NCI-H446 (cell line): ENCODE measurements around the gene LSM3.

Experiments
- DNase-seq, 2 experiments: peaks; one replicate each; lab custom pipeline; 2025; lab: John Stamatoyannopoulos, UW

Gene LSM3

DNA sequence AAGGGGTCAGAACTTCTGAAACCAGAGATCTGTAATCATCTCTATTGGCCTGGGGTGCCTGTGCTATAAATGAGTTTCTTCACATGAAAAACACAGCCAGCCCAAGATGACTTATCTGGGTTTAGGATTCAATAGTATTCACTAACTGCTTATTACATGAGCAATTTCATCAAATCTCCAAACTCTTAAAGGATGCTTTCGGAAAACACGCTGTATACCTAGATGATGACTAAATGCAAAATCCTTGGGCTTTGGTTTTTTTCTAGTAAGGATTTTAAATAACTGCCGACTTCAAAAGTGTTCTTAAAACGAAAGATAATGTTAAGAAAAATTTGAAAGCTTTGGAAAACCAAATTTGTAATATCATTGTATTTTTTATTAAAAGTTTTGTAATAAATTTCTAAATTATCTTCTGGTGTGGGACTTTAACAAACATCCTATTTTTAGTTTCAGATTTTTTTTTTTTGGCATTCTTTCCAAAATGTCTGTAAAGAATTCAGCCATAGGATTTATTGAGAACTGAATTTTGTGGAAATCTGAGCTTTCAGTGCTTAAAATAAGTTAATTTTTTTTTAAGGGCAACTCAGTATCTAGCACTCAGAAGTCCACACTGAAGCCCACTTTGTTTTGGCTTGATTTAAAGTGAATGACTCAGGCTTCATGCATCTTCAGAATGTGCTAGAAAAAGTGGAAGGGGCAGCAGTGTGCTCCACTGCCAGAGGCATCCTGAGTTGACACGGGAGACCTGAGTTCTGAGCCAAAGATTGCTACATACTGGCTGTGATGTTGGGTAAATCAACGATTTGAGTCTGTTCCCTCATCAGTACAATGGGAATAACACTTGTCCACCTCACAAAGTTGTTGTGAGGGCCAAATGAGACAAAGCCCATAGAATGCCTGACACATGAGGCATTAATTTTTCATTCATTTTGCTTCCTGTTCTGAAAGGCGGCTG lies 35.1 kb upstream of the LSM3 start:
- DNase-seq, result peak in 1 of 2 experiments; percentile 12

GRCh38 chr3:14144423-14145075 lies 34.1 kb upstream of the LSM3 start:
- DNase-seq, result peak; percentile 39 to 68

- no peak for DNase-seq
Measured at GRCh38 chr3:14145236-14145635, 33.4 kb upstream of the LSM3 start.

GRCh38 chr3:14145670-14146380 lies 32.8 kb upstream of the LSM3 start:
- no peak for DNase-seq

DNA sequence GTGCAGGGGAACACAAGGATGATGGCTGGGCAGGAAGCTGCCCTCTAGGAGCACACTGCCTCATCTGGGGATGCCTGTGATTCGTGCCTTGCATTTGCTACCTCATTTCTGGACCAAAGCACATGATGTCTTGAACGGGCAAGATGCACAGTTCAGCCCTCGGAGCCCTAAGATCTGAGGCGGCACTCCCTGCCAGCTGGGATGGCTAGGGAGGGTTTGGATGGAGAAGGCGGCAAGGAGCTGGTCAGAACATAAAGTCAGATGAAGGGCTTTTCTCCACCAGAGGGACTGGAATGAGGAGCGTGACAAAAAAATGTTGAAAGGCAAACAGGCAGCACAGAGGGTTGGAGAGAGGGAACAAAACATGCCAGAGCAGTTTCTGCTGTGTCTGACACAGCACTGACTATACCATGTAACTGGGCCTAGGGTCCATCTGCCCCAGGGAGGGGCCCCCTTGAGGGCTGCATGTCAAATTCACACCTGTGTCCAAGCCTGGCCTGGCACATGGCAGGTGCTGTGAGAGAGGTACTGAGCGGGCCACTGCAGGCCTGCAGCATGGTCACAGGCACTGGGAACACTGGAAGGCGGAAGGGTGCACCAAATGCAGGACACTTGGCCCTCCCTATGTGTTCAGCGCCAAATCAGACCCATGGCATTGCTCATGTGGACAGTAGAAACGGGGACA lies 32.1 kb upstream of the LSM3 start:
- DNase-seq, result no peak

GRCh38 chr3:14147066-14147435 lies 31.6 kb upstream of the LSM3 start:
- no peak for DNase-seq

DNA sequence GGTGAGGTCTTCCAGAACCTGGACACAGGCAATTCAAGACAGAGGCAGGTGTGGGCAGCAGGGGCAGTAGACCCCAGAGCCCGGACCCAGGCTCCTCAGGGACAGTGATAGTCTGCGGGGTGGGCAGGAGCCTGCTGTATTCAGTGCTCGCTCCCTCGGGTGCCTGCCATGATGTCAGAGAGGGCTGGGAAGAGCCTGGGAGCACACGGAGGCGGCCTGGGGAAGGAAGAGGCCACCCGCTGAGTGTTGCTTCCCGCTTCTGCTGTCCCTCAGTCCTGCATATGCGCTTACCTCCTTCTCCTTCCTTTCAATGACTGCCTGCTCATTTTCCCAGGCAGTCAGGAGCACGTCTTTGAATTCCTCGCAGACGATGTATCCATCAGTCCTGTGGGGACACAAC lies 31.0 kb upstream of the LSM3 start:
- no peak for DNase-seq

- DNase-seq, result peak in 1 of 2 experiments; percentile 42
Measured at GRCh38 chr3:14148041-14148985, 30.3 kb upstream of the LSM3 start.

DNA sequence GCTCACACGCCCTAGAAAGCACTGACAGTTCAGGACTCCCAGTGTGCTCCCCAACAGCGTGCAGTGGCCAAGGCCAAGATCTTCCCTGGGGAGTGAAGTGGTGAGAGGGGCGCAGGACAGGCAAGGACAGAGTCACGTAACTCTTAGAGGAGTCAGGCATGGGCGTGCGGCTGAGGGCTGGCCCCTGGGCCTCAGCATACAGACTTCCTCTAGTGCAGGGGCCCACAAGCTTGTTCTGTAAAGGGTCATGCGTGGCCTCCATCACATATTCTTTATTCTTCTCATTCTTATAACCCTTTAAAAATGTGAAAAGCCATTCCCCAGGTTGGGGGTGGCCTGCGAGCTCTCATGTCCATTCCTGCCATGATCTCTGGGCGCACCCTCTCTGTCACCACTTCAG lies 28.5 kb upstream of the LSM3 start:
- no peak for DNase-seq

DNA sequence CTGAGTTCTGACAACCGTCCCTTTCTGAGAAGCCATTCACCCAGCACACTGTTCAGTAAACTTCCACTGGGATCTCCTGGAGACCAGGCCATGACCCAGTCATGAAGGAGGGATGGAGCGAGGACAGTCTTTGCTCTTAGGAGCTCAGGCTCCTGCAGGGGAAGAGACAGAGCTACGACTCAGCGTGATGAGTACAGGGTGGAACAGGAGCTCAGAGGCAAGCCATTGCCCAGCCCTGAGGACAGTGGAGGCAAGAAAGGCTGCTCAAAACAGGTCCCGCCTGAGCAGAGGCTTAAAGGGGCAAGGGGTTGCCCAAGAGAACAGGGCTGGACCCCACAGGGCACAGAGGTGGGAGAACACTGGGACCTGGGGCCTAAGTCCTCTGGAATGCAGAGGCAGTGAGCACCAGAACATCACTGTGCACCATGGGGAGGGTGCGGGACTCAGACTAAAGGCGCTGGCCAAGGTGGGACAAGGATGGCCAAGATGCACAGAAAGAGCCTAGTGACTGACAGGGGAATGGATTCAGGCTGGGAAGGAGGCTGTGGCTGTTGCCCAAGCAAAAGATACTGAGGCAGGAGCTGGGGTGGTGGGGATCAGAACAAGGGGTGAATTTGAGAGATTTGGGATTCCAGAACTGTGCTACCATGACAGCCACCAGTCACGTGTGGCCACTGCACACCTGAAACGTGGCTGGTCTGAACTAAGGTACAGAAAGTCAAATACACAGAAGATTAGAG lies 28.0 kb upstream of the LSM3 start:
- DNase-seq, result no peak

- DNase-seq, result no peak
Measured at GRCh38 chr3:14151471-14152083, 27.0 kb upstream of the LSM3 start.

DNA sequence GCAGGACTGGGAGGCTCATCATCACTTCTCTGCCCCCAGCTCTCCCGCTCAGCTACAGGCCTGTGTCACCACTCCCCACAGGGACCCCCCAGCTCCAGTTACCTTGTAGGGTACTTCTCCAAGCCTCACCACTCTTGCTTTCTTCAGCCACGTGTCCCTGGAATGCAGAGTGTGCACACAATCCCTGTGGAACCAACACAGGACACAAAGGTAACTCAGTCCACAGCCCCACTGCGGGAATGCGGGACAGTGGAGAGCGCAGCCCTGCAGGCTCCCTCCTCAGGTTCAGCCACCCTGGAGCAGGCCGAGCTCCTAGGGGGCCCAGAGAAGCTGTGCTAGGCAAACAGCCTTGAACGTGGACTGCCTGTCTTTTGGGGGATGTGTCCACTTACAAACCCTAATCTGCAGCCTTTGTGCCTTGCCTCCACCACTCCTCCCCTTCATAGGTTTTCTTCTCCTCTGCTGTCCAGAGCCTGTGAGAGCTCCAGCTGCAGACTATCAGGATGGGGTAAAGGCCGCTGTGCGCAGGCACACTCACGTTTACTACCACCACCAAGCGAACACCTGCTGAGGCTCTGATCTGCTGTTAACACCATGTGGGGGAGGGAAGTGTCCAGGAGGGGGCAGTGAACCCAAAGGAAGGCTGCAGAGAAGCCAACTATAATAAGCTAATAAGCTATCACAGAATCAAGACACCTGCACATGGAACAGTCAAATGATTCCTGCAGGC lies 26.2 kb upstream of the LSM3 start:
- no peak for DNase-seq

- no peak for DNase-seq
Measured at GRCh38 chr3:14152963-14153355, 25.7 kb upstream of the LSM3 start.

GRCh38 chr3:14153663-14154062 lies 25.0 kb upstream of the LSM3 start:
- no peak for DNase-seq

- DNase-seq, result no peak
Measured at GRCh38 chr3:14154276-14154675, 24.3 kb upstream of the LSM3 start.

GRCh38 chr3:14154895-14155440 lies 23.6 kb upstream of the LSM3 start:
- no peak for DNase-seq

GRCh38 chr3:14156201-14156600 lies 22.4 kb upstream of the LSM3 start:
- no peak for DNase-seq

DNA sequence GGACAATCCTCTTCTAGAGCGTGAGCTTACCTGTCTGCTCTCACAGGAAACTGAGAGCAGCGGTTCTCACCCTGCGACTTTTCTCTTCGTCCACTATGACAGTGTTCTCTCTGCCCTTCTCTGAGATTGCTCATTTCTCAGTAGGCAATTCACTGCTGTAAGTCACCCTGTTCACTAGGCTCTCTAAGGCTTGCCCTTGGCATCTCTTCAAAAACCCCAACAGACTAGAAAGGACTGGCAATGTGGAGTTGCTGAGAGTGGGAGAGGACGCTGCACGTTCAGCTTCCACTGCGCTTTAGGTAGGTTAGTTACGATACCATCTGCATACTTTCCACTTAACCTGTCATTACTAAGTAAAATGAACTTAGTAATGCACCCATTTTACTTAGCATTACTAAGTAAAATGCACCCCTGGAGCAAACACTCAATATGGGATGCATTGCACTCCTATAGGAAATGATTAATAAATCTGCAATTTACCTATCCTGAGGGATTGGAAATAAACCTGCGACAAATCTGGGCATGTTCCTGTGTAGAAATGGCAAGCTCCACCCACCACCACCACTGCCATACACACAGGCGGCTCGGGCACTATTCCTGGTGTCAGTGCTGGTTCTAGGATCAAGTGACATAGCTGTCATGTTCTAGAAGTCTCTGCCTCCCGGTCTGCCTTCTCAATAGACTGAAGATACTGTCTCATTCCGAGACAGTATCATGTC lies 21.6 kb upstream of the LSM3 start:
- DNase-seq, result no peak
